ENCODE measurements around the gene DCTPP1. TPM values are rescaled to one million over a fixed set of nuclear protein-coding genes. Genes with fewer than 3 reads are reported as not detected.

The DCTPP1 gene
- total and polyA plus RNA-seq, 9 of the 15 experiments (the other 6 are each of a cell fraction or from before 2014, with no cell fraction given): 45.0 to 132 (median 80.6) TPM

- TF ChIP-seq FOXP4 (CRISPR knock-in tag; IDR thresholded peaks at IDR 0.05; ENCODE audit: borderline replicate concordance): no peak
- TF ChIP-seq KAT7 (CRISPR knock-in tag; IDR thresholded peaks at IDR 0.05; ENCODE audit: borderline replicate concordance): no peak
- TF ChIP-seq DLX4 (CRISPR knock-in tag; IDR thresholded peaks at IDR 0.05): no peak
- TF ChIP-seq SP2 (IDR thresholded peaks at IDR 0.05; ENCODE audit: extremely low read depth, low read depth, low read length, poor library complexity, severe bottlenecking): no peak
- TF ChIP-seq KAT2B (IDR thresholded peaks at IDR 0.05; ENCODE audit: low read depth, low read length): no peak
- no peak for TF ChIP-seq ZC3H4 (CRISPR knock-in tag; IDR thresholded peaks at IDR 0.05; ENCODE audit: borderline replicate concordance)
- TF ChIP-seq ZNF445 (CRISPR knock-in tag; IDR thresholded peaks at IDR 0.05; ENCODE audit: low read depth): no peak
- no peak for TF ChIP-seq CBFB (CRISPR knock-in tag; IDR thresholded peaks at IDR 0.05)
- TF ChIP-seq RHOXF2B (CRISPR knock-in tag; conservative IDR thresholded peaks at IDR 0.05): no peak
- no peak for TF ChIP-seq CHD4 (IDR thresholded peaks at IDR 0.05; ENCODE audit: insufficient read depth, insufficient replicate concordance, low read depth, low read length, poor library complexity, severe bottlenecking)
- TF ChIP-seq ZNF592 (IDR thresholded peaks at IDR 0.05): peak; percentile 96
- no peak for TF ChIP-seq DEAF1 (CRISPR knock-in tag; IDR thresholded peaks at IDR 0.05)
- TF ChIP-seq ZNF395 (CRISPR knock-in tag; IDR thresholded peaks at IDR 0.05): peak; percentile 76; the same call in 1 of the 2 replicates
- no peak for TF ChIP-seq RBM14 (IDR thresholded peaks at IDR 0.05; ENCODE audit: borderline replicate concordance, insufficient read depth, low read depth, low read length)
- no peak for TF ChIP-seq SNAPC5 (CRISPR knock-in tag; IDR thresholded peaks at IDR 0.05)
- TF ChIP-seq GABPB1 (CRISPR knock-in tag; IDR thresholded peaks at IDR 0.05): peak; percentile 90
These were observed 48.4 kb downstream of the DCTPP1 start (continued) for GRCh38 chr16:30381291-30382041.

Measured in K562 (cell line).